ENCODE data around the gene SLPI. TPM values are rescaled to one million over a fixed set of nuclear protein-coding genes. Genes with fewer than 3 reads are reported as not detected.

The SLPI gene
- total RNA-seq, 3 donors from 2014 or later, result 30.6 to 310 (median 248) TPM

DNA sequence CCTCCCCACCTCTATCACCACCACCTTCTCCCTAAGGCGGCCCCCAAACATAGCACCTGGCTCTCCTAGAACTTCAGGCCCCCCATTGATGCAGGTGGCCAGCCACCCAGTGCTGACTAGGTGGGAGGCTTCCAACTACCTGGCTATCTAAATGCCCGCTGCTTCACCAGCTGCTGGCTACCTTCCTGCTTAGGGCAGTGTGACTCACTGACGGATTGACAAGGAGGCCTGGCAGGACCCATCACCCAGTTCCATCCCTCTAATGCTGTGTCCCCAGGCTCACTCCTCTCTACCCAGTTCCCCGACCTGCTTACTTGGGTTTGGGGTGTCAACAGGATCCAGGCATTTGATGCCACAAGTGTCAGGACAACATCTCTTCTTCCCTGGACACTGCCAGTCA, 1.1 kb downstream of the SLPI start:
- intact Hi-C loops (cut with DNase I; ENCODE audit: low total_unique reads), result no loop called here
- TF ChIP-seq, protein P1, sequence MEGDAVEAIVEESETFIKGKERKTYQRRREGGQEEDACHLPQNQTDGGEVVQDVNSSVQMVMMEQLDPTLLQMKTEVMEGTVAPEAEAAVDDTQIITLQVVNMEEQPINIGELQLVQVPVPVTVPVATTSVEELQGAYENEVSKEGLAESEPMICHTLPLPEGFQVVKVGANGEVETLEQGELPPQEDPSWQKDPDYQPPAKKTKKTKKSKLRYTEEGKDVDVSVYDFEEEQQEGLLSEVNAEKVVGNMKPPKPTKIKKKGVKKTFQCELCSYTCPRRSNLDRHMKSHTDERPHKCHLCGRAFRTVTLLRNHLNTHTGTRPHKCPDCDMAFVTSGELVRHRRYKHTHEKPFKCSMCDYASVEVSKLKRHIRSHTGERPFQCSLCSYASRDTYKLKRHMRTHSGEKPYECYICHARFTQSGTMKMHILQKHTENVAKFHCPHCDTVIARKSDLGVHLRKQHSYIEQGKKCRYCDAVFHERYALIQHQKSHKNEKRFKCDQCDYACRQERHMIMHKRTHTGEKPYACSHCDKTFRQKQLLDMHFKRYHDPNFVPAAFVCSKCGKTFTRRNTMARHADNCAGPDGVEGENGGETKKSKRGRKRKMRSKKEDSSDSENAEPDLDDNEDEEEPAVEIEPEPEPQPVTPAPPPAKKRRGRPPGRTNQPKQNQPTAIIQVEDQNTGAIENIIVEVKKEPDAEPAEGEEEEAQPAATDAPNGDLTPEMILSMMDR (IDR thresholded peaks at IDR 0.05), result no peak
- no peak for TF ChIP-seq POLR2A (IDR thresholded peaks at IDR 0.05)
- H3K4me1 ChIP-seq, result peaks cover 5% of the 10 kb centered on the region in 2 donors
- peak overlapping the region in 2 of 3 donors; percentile 31 to 45 for H3K4me3 ChIP-seq
- H3K27ac ChIP-seq, result peak overlapping the region; percentile 85 to 88
- no peaks in the 10 kb centered on the region for H3K36me3 ChIP-seq
- no peak for DNase-seq (ENCODE audit: low spot score in 2 of 2)
- H3K9me3 ChIP-seq, result no peaks in the 10 kb centered on the region
- no peaks in the 10 kb centered on the region for H3K27me3 ChIP-seq

DNA sequence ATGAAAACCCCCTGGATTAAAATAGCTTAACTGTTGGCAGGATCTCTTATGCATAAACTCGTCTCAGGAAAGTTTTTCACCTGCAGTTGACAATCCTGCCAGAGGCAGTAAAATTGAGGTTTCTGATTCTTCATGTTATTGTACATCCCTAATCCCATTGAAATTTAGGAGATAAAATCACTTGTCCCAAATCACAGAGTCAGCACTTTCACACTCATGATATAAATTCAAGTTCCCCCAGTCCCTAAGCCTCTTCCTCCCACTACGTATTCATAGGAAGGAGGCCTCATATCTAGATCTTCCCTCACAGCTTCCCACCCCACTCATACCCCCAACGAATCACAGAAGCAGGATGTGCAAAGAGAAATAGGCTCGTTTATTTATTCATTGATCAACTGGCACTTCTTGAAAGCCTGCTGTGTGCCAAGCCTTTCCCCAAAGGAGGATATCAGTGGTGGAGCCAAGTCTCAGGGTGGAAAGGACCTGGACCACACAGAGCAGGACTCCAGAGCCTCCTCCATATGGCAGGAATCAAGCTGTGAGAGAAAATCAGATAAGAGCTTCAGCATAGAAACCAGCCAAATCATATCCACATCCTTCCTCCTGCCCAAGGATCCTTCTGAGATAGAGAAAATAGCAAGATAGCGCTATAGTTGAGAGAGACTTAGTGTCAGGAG, 2.3 kb downstream of the SLPI start:
- Histone ChIP-seq H3K9me3 (no peaks in the 10 kb centered on the region), H3K27ac (no peak overlapping the region), H3K4me1 (peaks cover 5% of the 10 kb centered on the region in 2 donors), H3K36me3 (no peaks in the 10 kb centered on the region), H3K27me3 (peaks cover 0 to 1% of the 10 kb centered on the region in 2 donors), H3K4me3 (peak overlapping the region in 1 of 3 donors; percentile 31)
- intact Hi-C loops (cut with DNase I; ENCODE audit: low total_unique reads), result no loop called here
- DNase-seq (ENCODE audit: low spot score in 2 of 2), result no peak
- TF ChIP-seq POLR2A (IDR thresholded peaks at IDR 0.05) (no peak), POLR2AphosphoS5 (IDR thresholded peaks at IDR 0.05) (no peak)
- TF ChIP-seq, protein P1 (IDR thresholded peaks at IDR 0.05), result no peak

DNA sequence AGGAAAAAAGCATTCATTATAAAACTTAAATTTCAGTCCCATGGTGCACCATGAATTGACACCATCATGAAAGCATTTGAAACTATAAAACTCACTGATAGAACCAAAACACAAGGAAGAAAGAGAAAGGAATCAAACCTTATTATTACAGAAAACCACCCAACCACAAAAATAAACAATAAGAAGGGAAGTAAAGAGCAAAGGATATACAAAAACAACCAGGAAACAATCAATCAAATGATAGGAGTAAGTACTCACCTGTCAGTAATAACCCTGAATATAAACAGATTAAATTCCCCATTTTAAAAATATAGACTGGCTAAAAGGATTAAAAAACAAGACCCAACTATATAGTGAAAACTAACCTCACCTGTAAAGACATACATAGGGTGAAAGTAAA, 5.8 kb downstream of the SLPI start:
- Histone ChIP-seq H3K4me1 (no peaks in the 10 kb centered on the region), H3K27ac (no peak overlapping the region), H3K36me3 (no peaks in the 10 kb centered on the region), H3K4me3 (no peak overlapping the region), H3K9me3 (no peaks in the 10 kb centered on the region), H3K27me3 (peaks cover 0 to 5% of the 10 kb centered on the region in 2 donors)
- DNase-seq (ENCODE audit: low spot score in 2 of 2), result no peak
- TF ChIP-seq POLR2A (IDR thresholded peaks at IDR 0.05) (no peak), POLR2AphosphoS5 (IDR thresholded peaks at IDR 0.05) (no peak)
- TF ChIP-seq, protein P1 (IDR thresholded peaks at IDR 0.05), result no peak
- intact Hi-C loops (cut with DNase I; ENCODE audit: low total_unique reads), result no loop called here

DNA sequence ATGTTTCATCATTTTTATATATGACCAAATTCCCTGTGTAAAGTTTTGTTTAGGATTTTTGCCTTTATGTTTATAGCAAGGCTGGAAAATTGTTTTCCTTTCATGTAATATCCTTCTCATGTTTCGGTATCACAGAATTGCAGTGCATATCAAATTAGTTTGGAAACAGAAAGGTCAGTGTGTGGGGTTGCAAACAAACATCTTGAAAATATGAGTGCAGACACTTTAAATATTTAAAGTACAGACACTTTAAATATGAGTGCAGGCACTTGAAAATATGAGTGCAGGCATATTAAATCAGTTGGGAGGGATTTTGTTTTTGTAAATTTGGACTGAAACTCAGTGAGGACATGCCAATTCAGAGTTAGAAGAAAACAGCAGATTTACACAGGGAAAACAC, 6.5 kb downstream of the SLPI start:
- TF ChIP-seq POLR2A (IDR thresholded peaks at IDR 0.05) (no peak), POLR2AphosphoS5 (IDR thresholded peaks at IDR 0.05) (no peak)
- TF ChIP-seq, protein P1 (IDR thresholded peaks at IDR 0.05), result no peak
- Histone ChIP-seq H3K4me1 (no peaks in the 10 kb centered on the region), H3K9me3 (no peaks in the 10 kb centered on the region), H3K27me3 (peaks cover 0 to 5% of the 10 kb centered on the region in 2 donors), H3K27ac (no peak overlapping the region), H3K36me3 (no peaks in the 10 kb centered on the region), H3K4me3 (no peak overlapping the region)
- intact Hi-C loops (cut with DNase I; ENCODE audit: low total_unique reads), result no loop called here
- DNase-seq (ENCODE audit: low spot score in 2 of 2), result no peak

DNA sequence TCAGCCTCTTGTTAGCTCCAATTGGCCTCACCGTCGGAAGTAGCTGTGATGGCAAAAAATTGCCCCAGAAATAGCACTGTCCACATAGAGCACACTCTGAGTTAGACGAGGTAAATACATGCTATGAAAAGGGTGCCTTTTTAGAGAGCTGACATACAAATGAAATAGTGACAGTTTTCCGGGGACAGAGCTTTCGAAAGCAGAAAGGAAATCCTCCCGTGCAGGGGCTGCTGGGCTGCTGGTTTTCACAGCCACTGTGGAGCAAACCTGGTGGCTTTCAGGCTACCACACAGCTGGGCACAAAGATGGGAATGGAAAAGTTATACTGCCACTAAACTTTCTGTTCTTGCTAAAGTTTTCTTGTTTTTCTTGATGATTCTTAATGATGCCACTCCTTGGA, 8.3 kb downstream of the SLPI start:
- intact Hi-C loops (cut with DNase I; ENCODE audit: low total_unique reads), result no loop called here
- TF ChIP-seq, protein P1 (IDR thresholded peaks at IDR 0.05), result no peak
- no peak for TF ChIP-seq POLR2A (IDR thresholded peaks at IDR 0.05)
- TF ChIP-seq POLR2AphosphoS5 (IDR thresholded peaks at IDR 0.05), result no peak
- no peaks in the 10 kb centered on the region for H3K4me1 ChIP-seq

More for the DNA sequence above, 8.3 kb downstream of the SLPI start:
- no peak for DNase-seq (ENCODE audit: low spot score in 2 of 2)
- Histone ChIP-seq H3K9me3 (no peaks in the 10 kb centered on the region), H3K27ac (no peak overlapping the region), H3K27me3 (peaks cover 0 to 5% of the 10 kb centered on the region in 2 donors), H3K4me3 (no peak overlapping the region), H3K36me3 (no peaks in the 10 kb centered on the region)
